Neural crest cell (in vitro differentiated cells): ENCODE results near the gene ASTN2. TPM values are rescaled to one million over a fixed set of nuclear protein-coding genes. Genes with fewer than 3 reads are reported as not detected.

ENCODE experiments used
- DNase-seq: peaks from one replicate; pipeline ENCODE4 v3.0.0; 2021; ENCODE audit warnings: low read depth, mixed read lengths, low spot score
- H3K27ac Mint-ChIP-seq: one replicate; pipeline ENCODE4 v1.8.0; 2021; ENCODE audit warnings: mild to moderate bottlenecking, mixed read lengths; ENCODE audit not compliant: unreplicated experiment
- H3K27me3 Mint-ChIP-seq: 2 replicates; pipeline ENCODE4 v1.8.0; 2021; ENCODE audit warnings: low read depth, mild to moderate bottlenecking, mixed read lengths
- H3K36me3 Mint-ChIP-seq: 2 replicates; pipeline ENCODE4 v1.8.0; 2021; ENCODE audit warnings: low read depth, mild to moderate bottlenecking, mixed read lengths
- H3K4me1 Mint-ChIP-seq: 2 replicates; pipeline ENCODE4 v1.8.0; 2021; ENCODE audit warnings: mixed read lengths
- H3K4me3 Mint-ChIP-seq: one replicate; pipeline ENCODE4 v1.8.0; 2021; ENCODE audit warnings: mild to moderate bottlenecking, mixed read lengths
- H3K9me3 Mint-ChIP-seq: 2 replicates; pipeline ENCODE4 v1.8.0; 2021; ENCODE audit warnings: mixed read lengths
- CTCF ChIP-seq: fragments of 200-600 bp; sonication (generic); conservative IDR thresholded peaks from 2 replicates; pipeline ENCODE4 v1.5.0; 2021; ENCODE audit warnings: antibody characterized with exemption, mild to moderate bottlenecking
- total RNA-seq: library from RNA; stranded (reverse); gene quantifications from 2 replicates; pipeline ENCODE4 v1.2.1, GENCODE V29; 2021

ASTN2 gene
- total RNA-seq, 1 donor from 2014 or later: 7.3 TPM

GRCh38 chr9:116488373-116488772 is 926.5 kb downstream of the ASTN2 start:
- Mint-ChIP-seq H3K9me3 (no peaks in the 10 kb centered on the region), H3K4me1 (peaks cover 4% of the 10 kb centered on the region), H3K27me3 (no peaks in the 10 kb centered on the region), H3K36me3 (no peaks in the 10 kb centered on the region), H3K27ac (no peak overlapping the region), H3K4me3 (no peak overlapping the region)
- no peak for DNase-seq
- no peak for TF ChIP-seq CTCF

- no peak for DNase-seq
- H3K27ac Mint-ChIP-seq: no peak overlapping the region
- no peaks in the 10 kb centered on the region for H3K36me3 Mint-ChIP-seq
- no peaks in the 10 kb centered on the region for H3K27me3 Mint-ChIP-seq
- no peaks in the 10 kb centered on the region for H3K9me3 Mint-ChIP-seq
- no peak overlapping the region for H3K4me3 Mint-ChIP-seq
- no peak for TF ChIP-seq CTCF
- H3K4me1 Mint-ChIP-seq: peaks cover 7% of the 10 kb centered on the region
Measured at GRCh38 chr9:116484492-116485061, 930.3 kb downstream of the ASTN2 start.

- no peak for DNase-seq
- no peak overlapping the region for H3K27ac Mint-ChIP-seq
- no peaks in the 10 kb centered on the region for H3K9me3 Mint-ChIP-seq
- TF ChIP-seq CTCF: no peak
- no peaks in the 10 kb centered on the region for H3K27me3 Mint-ChIP-seq
- H3K4me1 Mint-ChIP-seq: peaks cover 11% of the 10 kb centered on the region
- no peak overlapping the region for H3K4me3 Mint-ChIP-seq
- H3K36me3 Mint-ChIP-seq: no peaks in the 10 kb centered on the region
Measured at GRCh38 chr9:116483622-116484491, 931.0 kb downstream of the ASTN2 start.

- H3K9me3 Mint-ChIP-seq: no peaks in the 10 kb centered on the region
- no peak for TF ChIP-seq CTCF
- H3K27me3 Mint-ChIP-seq: no peaks in the 10 kb centered on the region
- H3K4me3 Mint-ChIP-seq: no peak overlapping the region
- no peak overlapping the region for H3K27ac Mint-ChIP-seq
- H3K36me3 Mint-ChIP-seq: no peaks in the 10 kb centered on the region
- H3K4me1 Mint-ChIP-seq: peaks cover 12% of the 10 kb centered on the region
- no peak for DNase-seq
Measured at GRCh38 chr9:116482740-116483139, 932.1 kb downstream of the ASTN2 start.

- no peak overlapping the region for H3K27ac Mint-ChIP-seq
- peaks cover 24% of the 10 kb centered on the region for H3K4me1 Mint-ChIP-seq
- no peaks in the 10 kb centered on the region for H3K9me3 Mint-ChIP-seq
- no peaks in the 10 kb centered on the region for H3K36me3 Mint-ChIP-seq
- DNase-seq: no peak
- no peak for TF ChIP-seq CTCF
- no peaks in the 10 kb centered on the region for H3K27me3 Mint-ChIP-seq
- H3K4me3 Mint-ChIP-seq: no peak overlapping the region
Measured at GRCh38 chr9:116480700-116481099, 934.2 kb downstream of the ASTN2 start.
